H9 (cell line): ENCODE measurements around the gene PRSS1. TPM values are rescaled to one million over a fixed set of nuclear protein-coding genes. Genes with fewer than 3 reads are reported as not detected.
A peak's percentile ranks its signal among the peaks of the same experiment; 100 is the strongest.

Source experiments
- DNase-seq: peaks from one replicate; pipeline ENCODE4 v3.0.0-alpha.2; 2017
- H2AFZ ChIP-seq: one replicate; pipeline ENCODE4 v1.6.1; 2013; ENCODE audit warnings: mild to moderate bottlenecking, low read length, control low read depth, moderate library complexity
- H2AK5ac ChIP-seq: 2 replicates; pipeline ENCODE4 v1.6.1; 2013; ENCODE audit warnings: low read length, control low read depth, mixed read lengths; ENCODE audit not compliant: insufficient read length
- H2BK120ac ChIP-seq: one replicate; pipeline ENCODE4 v1.6.1; 2013; ENCODE audit warnings: low read depth, mild to moderate bottlenecking, low read length, control low read depth, inconsistent platforms; ENCODE audit not compliant: poor library complexity, severe bottlenecking
- H2BK12ac ChIP-seq: 2 replicates; pipeline ENCODE4 v1.6.1; 2013; ENCODE audit warnings: low read length, control low read depth, mixed read lengths, low read depth; ENCODE audit not compliant: insufficient read length
- H2BK15ac ChIP-seq: 2 replicates; pipeline ENCODE4 v1.6.1; 2013; ENCODE audit warnings: low read depth, low read length, control low read depth
- H2BK20ac ChIP-seq: one replicate; pipeline ENCODE4 v1.6.1; 2013; ENCODE audit warnings: low read depth, mild to moderate bottlenecking, low read length, control low read depth, inconsistent platforms; ENCODE audit not compliant: poor library complexity, severe bottlenecking
- H2BK5ac ChIP-seq: 2 replicates; pipeline ENCODE4 v1.6.1; 2013; ENCODE audit warnings: low read length, control low read depth, mixed read lengths; ENCODE audit not compliant: insufficient read length
- H3K14ac ChIP-seq: 2 replicates; pipeline ENCODE4 v1.6.1; 2013; ENCODE audit warnings: low read length, control low read depth; ENCODE audit not compliant: insufficient read depth
- H3K18ac ChIP-seq: 2 replicates; pipeline ENCODE4 v1.6.1; 2013; ENCODE audit warnings: low read depth, mild to moderate bottlenecking, mixed read lengths, low read length, control low read depth; ENCODE audit not compliant: insufficient read length
- H3K23ac ChIP-seq: 2 replicates; pipeline ENCODE4 v1.6.1; 2013; ENCODE audit warnings: low read length, control low read depth, mixed read lengths, low read depth; ENCODE audit not compliant: insufficient read length
- H3K23me2 ChIP-seq: 2 replicates; pipeline ENCODE4 v1.6.1; 2013; ENCODE audit warnings: low read depth, mild to moderate bottlenecking, mixed read lengths, low read length, control low read depth; ENCODE audit not compliant: insufficient read length, poor library complexity, severe bottlenecking
- H3K27ac ChIP-seq: 2 replicates; pipeline ENCODE4 v1.5.1; 2013; ENCODE audit warnings: low read length, control low read depth, mixed read lengths, low read depth; ENCODE audit not compliant: insufficient read length
- H3K27me3 ChIP-seq: 2 replicates; pipeline ENCODE4 v1.6.1; 2013; ENCODE audit warnings: low read length, control low read depth, inconsistent platforms; ENCODE audit not compliant: insufficient read depth
- H3K4ac ChIP-seq: 2 replicates; pipeline ENCODE4 v1.6.1; 2013; ENCODE audit warnings: low read depth, mild to moderate bottlenecking, control low read depth, inconsistent platforms, low read length, moderate library complexity
- H3K4me1 ChIP-seq: 2 replicates; pipeline ENCODE4 v1.6.1; 2013; ENCODE audit warnings: low read length, control low read depth, inconsistent platforms; ENCODE audit not compliant: insufficient read depth
- H3K4me2 ChIP-seq: 2 replicates; pipeline ENCODE4 v1.6.1; 2013; ENCODE audit warnings: low read length, control low read depth, mixed read lengths; ENCODE audit not compliant: insufficient read length, insufficient read depth
- H3K56ac ChIP-seq: 2 replicates; pipeline ENCODE4 v1.6.1; 2013; ENCODE audit warnings: low read depth, mild to moderate bottlenecking, mixed read lengths, low read length, control low read depth; ENCODE audit not compliant: insufficient read length
- H3K79me1 ChIP-seq: 2 replicates; pipeline ENCODE4 v1.6.1; 2013; ENCODE audit warnings: low read depth, mild to moderate bottlenecking, moderate library complexity, low read length, control low read depth, inconsistent platforms; ENCODE audit not compliant: insufficient read depth, poor library complexity, severe bottlenecking
- H3K79me2 ChIP-seq: 2 replicates; pipeline ENCODE4 v1.6.1; 2013; ENCODE audit warnings: low read length, control low read depth, inconsistent platforms; ENCODE audit not compliant: insufficient read depth
- H3K9ac ChIP-seq: 2 replicates; pipeline ENCODE4 v1.6.1; 2013; ENCODE audit warnings: low read length, control low read depth, mixed read lengths; ENCODE audit not compliant: insufficient read length; ENCODE audit errors: extremely low read depth
- H3K9me3 ChIP-seq: one replicate; pipeline ENCODE4 v1.6.1; 2013; ENCODE audit warnings: low read depth, low read length, inconsistent platforms; ENCODE audit not compliant: control insufficient read depth
- H3T11ph ChIP-seq: one replicate; pipeline ENCODE4 v1.6.1; 2013; ENCODE audit warnings: mild to moderate bottlenecking, low read length, control low read depth, inconsistent platforms
- H4K20me1 ChIP-seq: one replicate; pipeline ENCODE4 v1.6.1; 2013; ENCODE audit not compliant: control insufficient read depth, insufficient read length, insufficient read depth
- H4K5ac ChIP-seq: 2 replicates; pipeline ENCODE4 v1.6.1; 2013; ENCODE audit warnings: low read depth, mild to moderate bottlenecking, mixed read lengths, low read length, control low read depth; ENCODE audit not compliant: insufficient read length
- H4K8ac ChIP-seq: replicated peaks from 2 replicates; pipeline ENCODE4 v1.6.1; 2013; ENCODE audit warnings: low read length, control low read depth, mixed read lengths, low read depth; ENCODE audit not compliant: insufficient read length
- H4K91ac ChIP-seq: 2 replicates; pipeline ENCODE4 v1.6.1; 2013; ENCODE audit warnings: low read depth, mild to moderate bottlenecking, moderate library complexity, mixed read lengths, low read length, control low read depth; ENCODE audit not compliant: insufficient read length
- H3K27ac Mint-ChIP-seq, 3 experiments: 2 replicates in 2 of 3; 3 replicates in 1 of 3; pipeline ENCODE4 v1.8.0; 2020 to 2021; ENCODE audit warnings: mixed read lengths in 3 of 3, mild to moderate bottlenecking in 1 of 3, moderate library complexity in 1 of 3
- H3K27me3 Mint-ChIP-seq: 2 replicates; pipeline ENCODE4 v1.8.0; 2021; ENCODE audit warnings: low read depth, mild to moderate bottlenecking, moderate library complexity, mixed read lengths
- H3K36me3 Mint-ChIP-seq, 3 experiments: 2 replicates in 2 of 3; 3 replicates in 1 of 3; pipeline ENCODE4 v1.8.0; 2020 to 2021; ENCODE audit warnings: low read depth in 3 of 3, mixed read lengths in 3 of 3; ENCODE audit not compliant: insufficient read depth in 1 of 3
- H3K4me1 Mint-ChIP-seq, 2 experiments: 2 replicates each; pipeline ENCODE4 v1.8.0; 2020; ENCODE audit warnings: mixed read lengths in 2 of 2
- H3K4me3 Mint-ChIP-seq, 2 experiments: 2 replicates in 1 of 2; 3 replicates in 1 of 2; pipeline ENCODE4 v1.8.0; 2020 to 2021; ENCODE audit warnings: mild to moderate bottlenecking in 2 of 2, mixed read lengths in 2 of 2, moderate library complexity in 1 of 2
- H3K9me3 Mint-ChIP-seq, 2 experiments: 2 replicates in 1 of 2; 3 replicates in 1 of 2; pipeline ENCODE4 v1.8.0; 2020; ENCODE audit warnings: mild to moderate bottlenecking in 2 of 2, mixed read lengths in 2 of 2, moderate library complexity in 1 of 2
- CTCF ChIP-seq: fragments of 200-600 bp; sonication (generic); conservative IDR thresholded peaks from 3 replicates; pipeline ENCODE4 v1.8.0; 2021; ENCODE audit warnings: antibody characterized with exemption, mild to moderate bottlenecking
- WGBS: extraction: QIAGEN DNeasy Blood & Tissue Kit; methylation state at CpG from one replicate; pipeline ENCODE4 v1.1.7; 2013; ENCODE audit warnings: missing lambda C conversion rate, low lambda C conversion rate, mixed read lengths; ENCODE audit not compliant: insufficient read length; ENCODE audit errors: extremely low coverage; 5-methylcytosine and 5-hydroxymethylcytosine counted together
- total RNA-seq: library from RNA; stranded (reverse); gene quantifications from 2 replicates; pipeline ENCODE4 v1.2.1, GENCODE V29; 2021

PRSS1 gene
- total RNA-seq, 1 experiment from 2014 or later: not detected

GRCh38 chr7:142796001-142796500 lies 46.8 kb downstream of the PRSS1 start:
- Histone ChIP-seq H3K4me1 (peaks cover 12% of the 10 kb centered on the region; the same call in 1 of the 2 replicates), H3K9ac (peak overlapping the region; percentile 66), H2BK5ac (no peak overlapping the region), H2AFZ (no peak overlapping the region), H2AK5ac (no peak overlapping the region), H4K5ac (no peak overlapping the region), H2BK15ac (no peak overlapping the region), H3T11ph (no peak overlapping the region), H2BK20ac (no peak overlapping the region), H3K56ac (no peak overlapping the region), H3K79me2 (no peaks in the 10 kb centered on the region), H3K4me2 (peak overlapping the region; percentile 43), H3K27ac (no peak overlapping the region), H3K4ac (no peak overlapping the region), H3K79me1 (no peaks in the 10 kb centered on the region), H3K9me3 (no peaks in the 10 kb centered on the region), H4K20me1 (no peaks in the 10 kb centered on the region), H2BK120ac (no peak overlapping the region), H3K23me2 (peaks cover 15% of the 10 kb centered on the region), H3K23ac (no peak overlapping the region), H3K18ac (no peak overlapping the region), H3K27me3 (peaks cover 20% of the 10 kb centered on the region; the same call in 1 of the 2 replicates), H3K14ac (peak overlapping the region; percentile 8; the same call in 1 of the 2 replicates), H2BK12ac (no peak overlapping the region), H4K91ac (no peak overlapping the region), H4K8ac (no peak overlapping the region)
- Mint-ChIP-seq H3K4me1 (peaks cover 54 to 58% of the 10 kb centered on the region in 2 experiments), H3K36me3 (no peaks in the 10 kb centered on the region; a peak in 1 of 7 replicates), H3K27ac (peak overlapping the region in 1 of 3 experiments; percentile 23; a peak in 2 of 7 replicates), H3K27me3 (peaks cover 84% of the 10 kb centered on the region), H3K9me3 (no peaks in the 10 kb centered on the region), H3K4me3 (peak overlapping the region; percentile 67 to 85)
- WGBS: no CpG with 5 or more reads among the region's 9 CpGs
- no peak for TF ChIP-seq CTCF
- DNase-seq: peak; percentile 42
